GM18511 (cell line): ENCODE results near the gene SMIM13.

Source experiments
- ATAC-seq: cut with Tn5 transposase; IDR thresholded peaks from one replicate; pipeline ENCODE4 v1.9.1; 2021; ENCODE audit warnings: mild to moderate bottlenecking, moderate library complexity; ENCODE audit not compliant: unreplicated experiment

SMIM13 gene

DNA sequence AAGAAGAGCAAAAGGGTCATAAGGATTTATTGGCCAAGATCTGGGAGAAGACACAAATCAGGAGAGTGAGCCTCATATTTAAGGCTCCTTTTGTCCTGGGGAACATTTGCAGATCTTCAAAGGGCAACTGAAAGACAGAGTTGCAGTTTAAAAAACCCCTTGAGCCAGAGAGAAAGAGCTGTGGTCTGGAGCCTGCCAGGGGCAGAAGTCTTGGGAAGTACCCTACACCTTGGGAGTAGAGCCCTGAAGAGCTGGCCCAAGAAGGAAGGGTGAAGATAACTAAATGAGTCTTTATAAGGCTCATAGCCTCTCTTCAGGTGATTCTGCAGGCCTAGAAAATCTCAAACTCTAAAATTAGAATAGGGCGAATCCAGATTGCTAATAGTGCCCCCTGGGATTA is 57.9 kb downstream of the SMIM13 start:
- no peak for ATAC-seq

DNA sequence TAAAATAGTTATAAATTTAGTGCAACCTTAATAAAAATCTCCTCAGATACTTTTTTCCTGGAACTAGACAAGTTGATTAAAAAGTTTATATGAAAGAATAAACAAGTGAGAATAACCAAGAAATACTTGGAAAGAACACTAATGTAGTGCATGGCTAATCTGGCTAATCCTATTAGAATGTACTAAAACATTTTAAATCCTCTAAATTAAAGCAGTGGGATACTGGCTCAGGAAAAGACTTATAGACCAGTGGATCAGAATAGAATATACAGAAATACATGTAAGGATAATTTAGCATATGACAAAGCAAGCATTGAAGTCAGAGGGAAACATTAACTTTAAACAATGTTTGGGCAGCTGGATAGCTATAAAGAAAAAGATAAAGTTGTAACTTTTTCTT is 58.9 kb downstream of the SMIM13 start:
- no peak for ATAC-seq

DNA sequence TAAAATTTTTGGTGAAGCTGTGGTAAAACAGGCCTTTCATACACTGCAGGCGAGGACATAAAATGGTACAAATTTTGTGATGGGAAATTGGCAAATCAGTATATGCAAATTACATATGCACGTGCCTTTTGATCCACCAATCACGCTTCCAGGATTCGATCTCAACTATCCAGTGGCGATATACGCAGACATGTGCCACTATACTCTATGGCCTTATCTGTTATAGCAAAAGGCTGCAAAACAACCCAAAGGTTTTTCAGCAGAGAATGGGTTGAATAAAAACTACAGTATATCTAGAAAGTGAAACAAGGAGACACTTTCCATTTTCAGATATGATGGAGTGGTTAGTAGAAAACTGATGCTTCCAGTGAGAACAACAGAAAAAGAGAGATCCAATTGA is 59.8 kb downstream of the SMIM13 start:
- ATAC-seq: no peak

DNA sequence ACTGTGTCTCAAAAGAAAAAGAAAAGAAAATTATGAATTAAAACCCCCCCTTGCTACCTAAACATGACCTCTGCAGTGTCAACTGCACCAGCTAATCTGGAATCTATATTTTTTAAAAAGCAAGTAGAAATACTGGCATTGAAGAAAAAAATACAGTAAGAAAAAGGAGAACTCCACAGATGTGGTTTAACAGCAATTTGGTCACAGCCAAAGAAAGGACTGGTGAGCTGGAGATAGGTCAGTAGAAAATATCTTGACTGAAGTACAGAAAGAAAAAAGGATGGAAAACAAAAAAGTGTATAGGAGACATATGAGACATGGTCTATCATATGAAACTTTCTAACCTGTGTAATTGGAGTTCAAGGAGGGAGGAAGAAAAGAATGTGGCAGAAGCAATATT is 62.0 kb downstream of the SMIM13 start:
- ATAC-seq: no peak

DNA sequence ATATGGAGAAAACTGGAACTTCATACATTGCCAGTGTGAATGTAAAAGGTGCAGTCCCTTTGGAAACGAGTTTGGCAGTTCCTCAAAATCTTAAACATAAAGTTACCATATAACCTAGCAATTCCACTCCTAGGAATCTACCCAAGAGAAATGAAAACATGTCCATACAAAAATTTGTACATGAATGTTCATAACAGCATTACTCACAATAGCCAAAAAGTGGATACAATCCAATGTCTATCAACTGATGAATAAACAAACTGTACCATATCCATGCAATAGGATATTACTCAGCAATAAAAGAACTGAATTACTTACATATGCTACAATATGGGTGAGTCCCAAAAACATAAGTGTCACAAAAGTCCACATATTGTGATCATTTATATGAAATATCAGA is 66.6 kb downstream of the SMIM13 start:
- no peak for ATAC-seq

DNA sequence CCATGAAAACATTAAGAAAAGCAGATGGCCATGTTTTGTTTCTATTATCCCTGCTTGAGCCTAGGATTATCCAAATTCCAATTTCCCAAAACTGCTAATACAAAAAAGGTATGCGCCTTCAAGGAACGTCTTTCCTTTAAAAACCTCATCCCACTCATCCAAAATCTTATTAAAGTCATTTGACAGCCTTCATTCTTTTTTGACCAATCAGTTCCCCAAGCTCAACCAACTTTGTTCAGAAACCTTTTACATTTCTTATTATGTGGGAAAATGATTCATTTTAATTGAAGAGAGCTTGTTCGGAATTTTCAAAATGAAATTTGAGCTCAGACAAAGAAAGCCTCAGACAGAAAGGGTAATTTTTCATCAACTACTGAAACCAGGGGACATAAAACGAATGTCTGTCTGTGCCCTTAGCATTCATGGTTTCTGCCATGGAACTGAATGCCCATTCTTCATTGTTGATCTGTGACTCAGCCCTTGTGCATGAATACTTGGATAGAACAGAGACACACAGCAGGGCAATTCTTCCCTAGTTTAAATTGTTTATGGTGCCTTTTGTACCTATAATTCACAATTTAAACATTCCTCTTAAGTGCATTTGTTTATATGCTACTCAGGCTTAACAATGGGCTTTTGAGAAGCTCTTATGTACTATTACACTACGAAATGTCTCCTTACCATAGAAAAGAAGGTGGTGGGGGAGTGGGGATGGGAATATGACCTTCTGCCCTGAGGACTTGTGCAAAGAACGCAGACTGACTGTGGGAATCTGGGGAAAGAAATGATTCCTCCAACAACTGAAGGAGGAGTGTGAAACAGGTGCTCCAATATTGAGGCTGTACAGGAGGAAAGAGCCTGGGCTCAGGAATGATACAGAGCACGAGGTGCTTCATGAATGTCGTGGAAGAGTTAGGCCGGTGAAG is 67.7 kb downstream of the SMIM13 start:
- no peak for ATAC-seq

DNA sequence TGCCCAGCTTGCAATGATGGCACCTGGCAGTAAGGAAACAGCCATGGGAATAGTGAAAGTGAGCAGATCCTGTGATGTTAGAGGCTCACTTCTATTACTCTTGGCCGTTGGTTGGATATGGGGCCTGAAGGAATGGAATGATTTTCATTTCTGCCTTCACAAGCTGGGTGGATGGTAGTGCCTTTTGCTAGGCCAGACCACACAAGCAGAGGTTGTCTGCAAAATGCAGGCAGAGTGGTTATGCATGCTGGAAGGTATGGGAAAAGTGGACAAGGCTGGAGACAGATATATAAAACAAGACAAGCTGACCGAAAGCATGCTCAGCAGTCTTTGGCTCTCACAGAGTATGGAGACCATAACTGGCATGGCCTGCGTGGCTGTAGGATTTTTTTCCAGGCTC is 68.6 kb downstream of the SMIM13 start:
- no peak for ATAC-seq

DNA sequence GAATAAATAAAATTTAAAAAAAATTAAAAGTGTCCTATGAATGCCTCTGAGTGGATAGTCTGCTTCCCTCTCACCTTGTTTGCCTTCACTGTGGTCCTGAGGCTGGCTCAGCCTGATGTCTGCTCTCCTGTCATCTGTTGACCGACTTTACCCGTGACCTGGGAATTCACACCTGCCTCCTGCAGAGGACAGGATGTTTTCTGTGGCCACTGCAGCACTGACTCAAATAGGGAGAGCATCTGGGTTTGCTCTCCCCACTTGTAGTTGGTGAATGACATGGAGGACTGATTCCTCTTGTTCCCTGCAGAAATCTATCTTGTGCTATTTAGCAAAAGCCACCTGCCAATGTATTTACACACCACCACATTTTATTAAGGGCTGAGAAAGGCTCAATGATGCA is 70.3 kb downstream of the SMIM13 start:
- peak; percentile 76 for ATAC-seq

DNA sequence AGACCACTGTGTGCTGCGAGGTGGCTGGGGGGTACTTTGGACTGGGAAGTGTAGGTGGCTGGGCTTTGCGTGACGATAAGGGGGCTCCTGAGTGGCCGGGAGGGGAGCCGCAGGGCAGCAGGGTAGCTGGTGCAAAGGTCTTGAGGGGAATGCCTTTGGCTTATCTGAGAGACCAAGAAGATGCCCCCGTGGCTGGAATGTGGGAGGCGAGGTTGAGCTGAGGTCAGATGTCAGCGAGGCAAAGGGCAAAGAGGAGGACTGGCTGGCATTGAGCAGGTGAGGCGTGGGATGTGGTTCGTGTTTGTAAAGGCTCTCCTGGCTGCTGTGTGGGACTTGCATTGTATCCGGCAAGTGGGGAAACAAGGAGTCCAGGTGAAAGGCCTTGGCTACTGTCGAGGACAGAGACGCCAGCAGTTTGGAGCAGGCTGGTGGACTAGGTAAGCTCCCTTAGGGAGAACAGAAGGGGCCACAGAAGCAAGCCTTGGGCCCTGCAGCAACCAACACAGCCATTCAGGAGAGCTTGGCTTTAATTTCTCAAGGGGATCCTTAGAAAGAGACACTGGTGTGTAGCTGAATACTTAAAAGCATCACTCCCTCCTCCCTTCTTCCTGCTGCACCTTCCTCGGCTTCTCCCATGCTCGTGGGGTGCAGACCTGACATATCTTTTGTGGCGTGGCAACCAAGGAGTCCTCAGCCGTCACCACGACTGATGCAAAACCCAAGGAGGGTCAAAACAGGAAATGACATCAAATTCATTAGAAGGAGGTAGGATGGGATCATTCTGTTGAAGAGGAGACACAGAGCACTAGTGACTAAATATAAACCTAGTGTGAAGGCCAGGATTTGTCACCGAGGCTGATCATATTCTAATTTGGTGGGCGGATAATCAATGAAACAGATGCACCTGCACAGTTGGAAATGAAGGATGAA is 71.3 kb downstream of the SMIM13 start:
- ATAC-seq: no peak

DNA sequence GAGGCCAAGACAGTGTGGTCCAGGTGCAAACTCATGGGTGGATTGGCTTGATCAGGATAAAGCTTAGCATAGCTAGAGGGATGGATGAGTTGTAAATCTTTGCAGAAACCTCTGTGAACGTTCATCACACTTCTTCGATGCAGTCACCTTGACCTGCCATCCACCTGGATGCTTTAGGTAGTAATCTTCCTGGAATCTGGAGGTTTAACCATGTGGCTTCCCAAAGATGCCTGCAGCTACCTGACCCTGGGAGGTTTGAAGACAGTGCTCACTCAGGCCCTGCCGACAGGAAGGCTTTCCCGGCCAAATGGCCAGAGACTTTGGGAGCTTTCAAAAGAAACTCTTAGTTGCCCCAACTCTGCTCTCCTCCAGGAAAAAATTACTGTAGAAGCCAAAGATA is 73.3 kb downstream of the SMIM13 start:
- no peak for ATAC-seq

DNA sequence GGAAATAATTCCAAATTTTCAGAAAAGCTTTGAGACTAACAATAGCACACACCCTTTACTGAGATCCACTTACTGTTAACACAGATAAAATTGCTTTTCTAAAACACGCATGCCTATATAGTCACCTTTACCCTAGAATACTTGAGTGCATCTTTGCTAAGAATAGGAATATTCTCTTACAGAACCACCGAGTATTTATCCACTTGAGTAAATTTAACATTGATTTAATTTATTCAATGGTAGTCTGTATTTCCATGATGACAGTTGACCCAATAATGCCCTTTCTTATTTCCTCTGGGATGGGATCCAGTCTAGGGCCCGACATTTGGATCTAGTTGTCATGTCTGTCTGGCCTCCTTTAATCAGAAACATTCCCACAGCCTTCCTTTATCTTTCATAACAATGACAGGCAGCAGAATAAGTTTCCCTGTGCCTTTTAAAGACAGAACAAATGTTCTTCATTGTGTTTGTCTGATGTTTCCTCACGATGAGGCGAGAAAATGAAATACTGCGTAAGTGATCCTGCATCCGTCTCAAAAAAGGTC is 74.5 kb downstream of the SMIM13 start:
- no peak for ATAC-seq

DNA sequence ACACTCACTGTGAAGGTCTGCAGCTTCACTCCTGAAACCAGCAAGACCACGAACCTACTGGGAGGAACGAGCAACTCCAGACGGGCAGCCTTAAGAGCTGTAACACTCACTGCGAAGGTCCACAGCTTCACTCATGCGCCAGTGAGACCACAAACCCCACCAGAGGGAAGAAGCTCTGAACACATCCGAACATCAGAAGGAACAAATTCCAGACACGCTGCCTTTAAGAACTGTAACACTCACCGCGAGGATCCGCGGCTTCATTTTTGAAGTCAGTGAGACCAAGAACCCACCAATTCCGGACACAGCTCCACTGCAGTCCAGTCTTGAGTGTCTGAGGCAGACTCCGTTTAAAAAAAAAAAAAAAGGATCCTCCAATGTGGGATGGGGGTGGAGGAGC is 78.3 kb downstream of the SMIM13 start:
- ATAC-seq: no peak

DNA sequence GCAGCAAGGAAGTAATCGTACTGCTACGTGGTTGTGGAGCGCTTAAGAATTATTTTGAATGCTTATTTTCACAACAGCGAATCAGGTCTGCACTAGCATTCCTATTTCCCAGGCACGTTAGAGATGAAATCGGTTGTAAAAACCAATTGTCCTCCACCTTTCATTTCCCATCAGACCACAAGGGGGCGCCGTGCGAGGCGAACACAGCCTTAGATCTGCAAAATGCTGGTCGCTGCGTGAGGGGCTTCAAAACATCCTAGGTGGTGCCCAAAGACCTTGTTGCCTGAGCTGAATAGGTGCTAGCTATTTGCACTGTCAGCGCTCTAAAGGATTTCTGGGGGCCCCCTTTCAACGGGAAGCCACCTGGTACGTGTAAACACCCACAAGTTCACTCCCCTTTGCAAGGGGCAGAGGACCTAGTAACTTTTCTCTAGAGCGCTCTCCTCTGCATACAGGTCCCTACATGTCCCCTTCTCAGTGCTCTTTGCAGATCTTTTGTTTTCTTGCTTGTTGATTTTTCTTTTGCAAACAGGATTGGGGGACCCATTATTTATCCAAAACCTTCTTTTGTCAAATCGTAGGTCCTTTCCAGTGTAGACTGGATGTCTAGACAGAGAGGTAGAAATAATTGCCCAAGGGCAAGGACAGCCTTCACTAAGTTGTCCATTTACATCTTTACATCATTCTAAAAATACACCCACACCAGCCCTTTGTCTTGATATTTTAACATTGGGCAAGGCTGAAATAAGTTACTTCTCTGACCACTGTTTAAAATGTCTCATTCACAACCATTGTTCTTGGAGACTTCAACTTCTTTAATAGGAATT is 79.1 kb downstream of the SMIM13 start:
- ATAC-seq: peak; percentile 72

DNA sequence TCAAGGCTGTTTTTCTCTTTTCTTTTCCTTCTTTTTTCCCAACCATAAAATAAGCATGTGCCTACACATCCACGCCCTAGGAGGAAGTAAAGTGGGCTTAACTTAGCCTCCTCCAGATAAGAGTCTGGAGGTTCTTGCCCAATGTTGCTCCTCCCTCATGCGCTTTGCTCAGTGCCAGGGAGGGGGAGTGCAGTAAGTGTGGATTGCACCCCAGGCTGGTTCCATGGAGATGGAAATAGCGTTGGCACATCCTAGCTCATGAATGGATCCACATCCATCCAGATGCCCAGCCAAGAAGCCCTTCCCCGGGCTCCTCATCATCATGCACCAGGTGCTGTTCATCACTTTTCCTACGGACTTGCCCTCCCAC is 80.6 kb downstream of the SMIM13 start:
- ATAC-seq: no peak

DNA sequence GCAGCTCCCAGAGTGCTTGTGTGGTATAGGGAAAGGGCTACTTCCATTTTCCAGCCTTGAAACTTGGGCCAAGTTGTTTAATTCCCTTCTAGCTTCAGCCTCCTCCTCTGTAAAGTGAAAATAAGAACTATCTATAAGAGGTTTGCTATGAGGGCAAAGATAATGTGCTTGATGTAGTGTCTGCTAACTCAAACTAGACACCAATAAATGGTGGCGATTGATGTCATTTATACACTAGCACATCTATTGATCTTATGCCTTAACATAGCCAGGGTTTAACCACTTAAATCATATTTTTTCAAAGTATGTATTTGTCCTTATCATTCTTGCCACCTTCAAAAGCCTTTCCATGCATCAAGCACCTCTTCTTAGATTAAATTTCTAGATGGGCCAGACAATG is 83.6 kb downstream of the SMIM13 start:
- no peak for ATAC-seq

DNA sequence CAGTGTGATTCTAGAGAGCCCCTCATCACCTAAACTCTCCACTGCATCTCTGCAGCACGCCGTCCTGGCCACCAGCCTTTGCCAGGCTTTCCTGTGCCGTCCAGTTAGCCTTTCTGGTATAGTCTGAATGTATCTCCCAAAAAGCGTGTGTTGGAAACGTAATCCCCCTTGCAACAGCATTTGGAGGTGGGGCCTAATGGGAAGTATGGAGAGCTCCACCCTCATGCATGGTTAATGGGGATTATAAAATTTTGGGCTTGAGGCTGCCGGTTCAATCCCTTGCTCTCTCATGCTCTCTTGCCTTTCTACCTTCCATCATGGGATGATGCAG is 85.4 kb downstream of the SMIM13 start:
- ATAC-seq: no peak

DNA sequence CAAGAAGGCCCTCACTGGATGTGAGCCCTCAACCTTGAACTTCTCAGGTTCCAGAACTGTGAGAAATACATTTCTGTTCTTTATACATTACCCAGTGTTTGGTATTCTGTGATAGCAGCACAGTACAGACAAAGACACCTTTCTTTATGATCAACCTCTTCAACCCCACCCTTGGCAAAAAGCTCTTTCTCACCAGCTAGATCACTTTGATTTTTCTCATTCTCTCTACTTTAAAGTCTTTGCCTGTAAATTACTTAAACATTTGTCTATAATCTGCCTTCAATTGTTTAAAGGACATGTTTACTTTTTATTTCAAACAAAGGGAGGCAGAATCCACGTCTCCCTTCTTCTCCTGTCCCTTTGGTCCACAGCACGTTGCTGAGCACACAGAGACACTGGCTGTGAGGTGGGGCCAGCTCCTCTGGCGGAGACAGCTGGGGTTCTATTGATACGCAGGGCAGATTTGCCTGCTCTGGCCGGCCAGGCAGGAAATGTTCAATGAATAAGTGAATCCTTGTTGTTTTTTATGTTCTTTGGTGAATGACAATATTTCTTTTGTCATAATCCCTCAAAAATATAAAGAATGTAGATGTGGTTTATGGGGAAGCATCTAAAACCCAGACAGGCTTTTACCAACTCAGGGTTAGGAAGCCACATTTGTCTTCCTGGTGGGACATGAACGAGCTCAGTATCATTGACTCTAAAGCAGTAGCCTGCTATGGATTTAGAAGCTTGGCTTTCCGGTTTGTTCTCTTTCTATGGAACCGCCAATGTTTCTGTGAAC is 86.0 kb downstream of the SMIM13 start:
- ATAC-seq: no peak

DNA sequence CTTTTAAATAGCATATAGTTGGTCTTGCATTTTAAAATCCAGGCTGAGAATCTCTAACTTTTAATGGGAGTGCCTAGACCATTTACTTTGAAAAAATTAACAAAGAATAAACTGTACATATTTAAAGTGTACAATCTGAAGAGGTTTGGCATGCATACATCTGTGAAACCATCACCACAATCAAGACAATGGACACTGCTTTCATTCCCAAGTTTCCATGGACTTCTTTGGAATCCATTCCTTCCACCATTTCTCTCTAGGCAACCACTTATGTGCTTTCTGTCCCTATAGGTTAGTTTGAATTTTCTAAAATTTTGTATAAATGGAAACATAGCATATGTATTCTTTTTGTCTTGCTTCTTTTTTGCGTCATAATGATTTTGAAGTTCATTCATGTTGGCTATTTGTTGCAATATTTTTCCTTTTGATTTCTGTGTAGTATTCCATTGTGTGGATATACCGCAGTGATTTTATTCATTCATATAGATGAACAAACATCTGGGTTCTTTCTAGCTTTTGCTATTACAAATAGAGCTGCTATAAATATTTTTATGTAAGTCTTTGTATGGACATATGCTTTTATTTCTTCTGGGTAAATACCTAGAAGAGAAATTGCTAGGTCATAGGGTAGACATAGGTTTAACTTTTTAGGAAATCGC is 88.0 kb downstream of the SMIM13 start:
- ATAC-seq: no peak

DNA sequence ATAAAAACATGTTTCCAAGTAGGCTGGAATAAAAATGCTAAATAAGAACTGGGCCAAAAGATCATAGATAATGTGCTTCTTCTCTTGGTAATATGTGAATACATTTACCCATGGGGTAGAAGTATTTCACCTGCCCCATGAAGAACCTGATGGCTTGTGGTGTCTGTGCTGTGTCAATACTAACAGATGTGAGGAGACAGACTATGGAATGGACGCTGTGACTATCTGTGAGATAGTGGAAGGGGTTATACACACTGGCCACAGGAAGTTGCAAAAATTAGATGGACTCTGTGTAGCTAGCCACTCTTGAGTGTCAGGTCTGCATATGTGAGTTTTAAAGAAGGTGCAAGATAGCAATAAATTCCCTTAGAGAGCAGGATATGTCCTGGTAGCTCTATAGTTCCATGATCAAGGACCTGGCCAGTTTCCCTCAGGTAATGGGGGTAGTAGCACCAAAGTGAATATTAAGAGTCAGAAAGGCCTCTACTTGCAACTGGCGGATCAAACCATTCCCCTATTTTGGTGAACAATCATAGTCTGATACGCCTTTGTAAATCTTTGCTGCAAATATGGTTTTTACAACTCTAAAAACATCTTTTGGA is 90.2 kb downstream of the SMIM13 start:
- no peak for ATAC-seq
